ENCODE data around the gene ASCL5.

- TF ChIP-seq CTCF (IDR thresholded peaks at IDR 0.05; ENCODE audit: low read length) (no peak), EZH2 (optimal IDR thresholded peaks at IDR 0.05; ENCODE audit: low read depth, low read length) (no peak), EZH2phosphoT487 (IDR thresholded peaks at IDR 0.05; ENCODE audit: low read length) (no peak)
Observed at GRCh38 chr1:201110616-201111015, 16.4 kb downstream of the ASCL5 start.
